ENCODE data around the gene HINT2.

HINT2 gene

GRCh38 chr9:35811381-35812024 lies 3.3 kb downstream of the HINT2 start:
- no peak for DNase-seq (ENCODE audit: low read depth)

GRCh38 chr9:35810122-35810521 lies 4.7 kb downstream of the HINT2 start:
- no peak for DNase-seq (ENCODE audit: low read depth)

GRCh38 chr9:35808433-35808832 lies 6.4 kb downstream of the HINT2 start:
- DNase-seq (ENCODE audit: low read depth), result no peak

GRCh38 chr9:35806101-35806500 lies 8.7 kb downstream of the HINT2 start:
- DNase-seq (ENCODE audit: low read depth), result no peak

- DNase-seq (ENCODE audit: low read depth), result no peak
These were observed 13.3 kb downstream of the HINT2 start for GRCh38 chr9:35801328-35802128.

- no peak for DNase-seq (ENCODE audit: low read depth)
These were observed 14.3 kb downstream of the HINT2 start for GRCh38 chr9:35800530-35800929.

- DNase-seq (ENCODE audit: low read depth), result no peak
These were observed 16.0 kb downstream of the HINT2 start for GRCh38 chr9:35798658-35799374.

- DNase-seq (ENCODE audit: low read depth), result no peak
These were observed 17.3 kb downstream of the HINT2 start for GRCh38 chr9:35797311-35798109.

- no peak for DNase-seq (ENCODE audit: low read depth)
These were observed 19.1 kb downstream of the HINT2 start for GRCh38 chr9:35795695-35796094.

GRCh38 chr9:35793461-35793860 lies 21.4 kb downstream of the HINT2 start:
- DNase-seq (ENCODE audit: low read depth), result no peak

GRCh38 chr9:35792826-35793225 lies 22.0 kb downstream of the HINT2 start:
- DNase-seq (ENCODE audit: low read depth), result no peak

- DNase-seq (ENCODE audit: low read depth), result no peak
These were observed 22.6 kb downstream of the HINT2 start for GRCh38 chr9:35792024-35792813.

- no peak for DNase-seq (ENCODE audit: low read depth)
These were observed 23.4 kb downstream of the HINT2 start, which contains the start of gene NPR2 for GRCh38 chr9:35791297-35791921. Gene NPR2, plus strand, starts transcription at chr9:35791591. Its CDS starts 818 bp downstream, at chr9:35792409.

GRCh38 chr9:35790385-35791296 lies 24.2 kb downstream of the HINT2 start:
- DNase-seq (ENCODE audit: low read depth), result no peak

GRCh38 chr9:35790025-35790384 lies 24.8 kb downstream of the HINT2 start:
- no peak for DNase-seq (ENCODE audit: low read depth)

GRCh38 chr9:35789541-35789940 lies 25.3 kb downstream of the HINT2 start:
- no peak for DNase-seq (ENCODE audit: low read depth)

GRCh38 chr9:35783418-35783817 lies 31.4 kb downstream of the HINT2 start:
- DNase-seq (ENCODE audit: low read depth), result no peak

GRCh38 chr9:35781066-35781465 lies 33.8 kb downstream of the HINT2 start:
- DNase-seq (ENCODE audit: low read depth), result no peak

- no peak for DNase-seq (ENCODE audit: low read depth)
These were observed 36.3 kb downstream of the HINT2 start for GRCh38 chr9:35778496-35778895.

- no peak for DNase-seq (ENCODE audit: low read depth)
These were observed 38.8 kb downstream of the HINT2 start for GRCh38 chr9:35776018-35776417.

All from stimulated activated CD8-positive, alpha-beta memory T cell treated with anti-CD3 and anti-CD28 coated beads, Interleukin-12 subunit alpha, Interleukin-12 subunit beta, amount 100 ng/mL, for 4 hours (primary cell).